HS-5 (cell line): ENCODE data around the gene FOXS1.

Experiments
- DNase-seq: peaks from one replicate; pipeline ENCODE4 v3.0.0-alpha.2; 2012; ENCODE audit warnings: low read depth

FOXS1 gene

GRCh38 chr20:31845300-31845863, at the start of gene FOXS1:
Gene FOXS1 (minus strand): TSS chr20:31845604. CDS start chr20:31845542, 62 bp downstream.
- no peak for DNase-seq

GRCh38 chr20:31890646-31891045, 45.2 kb upstream of the FOXS1 start:
- DNase-seq, result no peak

- DNase-seq, result no peak
Measured at GRCh38 chr20:31883829-31884228, 38.4 kb upstream of the FOXS1 start.

- no peak for DNase-seq
Measured at GRCh38 chr20:31881945-31882344, 36.5 kb upstream of the FOXS1 start.

GRCh38 chr20:31879143-31879987, 34.0 kb upstream of the FOXS1 start:
- DNase-seq, result peak; percentile 82

- DNase-seq, result no peak
Measured at GRCh38 chr20:31877684-31878083, 32.3 kb upstream of the FOXS1 start.

GRCh38 chr20:31875671-31876070, 30.3 kb upstream of the FOXS1 start:
- DNase-seq, result no peak

GRCh38 chr20:31872406-31872805, 27.0 kb upstream of the FOXS1 start:
- no peak for DNase-seq

- DNase-seq, result no peak
Measured at GRCh38 chr20:31871618-31871954, 26.2 kb upstream of the FOXS1 start.

GRCh38 chr20:31870726-31871617, 25.6 kb upstream of the FOXS1 start:
- DNase-seq, result no peak

- no peak for DNase-seq
Measured at GRCh38 chr20:31869942-31870725, 24.7 kb upstream of the FOXS1 start, which contains the start of the genes DUSP15 and TTLL9. Gene DUSP15 (minus strand): TSS chr20:31870527. CDS start chr20:31870337, 190 bp downstream. Gene TTLL9 (plus strand): TSS chr20:31870634. CDS start chr20:31871127, 493 bp downstream.

- no peak for DNase-seq
Measured at GRCh38 chr20:31869673-31869941, 24.2 kb upstream of the FOXS1 start.

- DNase-seq, result no peak
Measured at GRCh38 chr20:31868853-31869672, 23.7 kb upstream of the FOXS1 start.

- DNase-seq, result no peak
Measured at GRCh38 chr20:31866221-31866620, 20.8 kb upstream of the FOXS1 start.

- no peak for DNase-seq
Measured at GRCh38 chr20:31864521-31865400, 19.4 kb upstream of the FOXS1 start.

- DNase-seq, result no peak
Measured at GRCh38 chr20:31863296-31864085, 18.1 kb upstream of the FOXS1 start.

- DNase-seq, result no peak
Measured at GRCh38 chr20:31862506-31862905, 17.1 kb upstream of the FOXS1 start.

- no peak for DNase-seq
Measured at GRCh38 chr20:31862157-31862470, 16.7 kb upstream of the FOXS1 start.

- no peak for DNase-seq
Measured at GRCh38 chr20:31861385-31862156, 16.2 kb upstream of the FOXS1 start.
